ENCODE measurements around the gene FCMR.

Gene FCMR

DNA sequence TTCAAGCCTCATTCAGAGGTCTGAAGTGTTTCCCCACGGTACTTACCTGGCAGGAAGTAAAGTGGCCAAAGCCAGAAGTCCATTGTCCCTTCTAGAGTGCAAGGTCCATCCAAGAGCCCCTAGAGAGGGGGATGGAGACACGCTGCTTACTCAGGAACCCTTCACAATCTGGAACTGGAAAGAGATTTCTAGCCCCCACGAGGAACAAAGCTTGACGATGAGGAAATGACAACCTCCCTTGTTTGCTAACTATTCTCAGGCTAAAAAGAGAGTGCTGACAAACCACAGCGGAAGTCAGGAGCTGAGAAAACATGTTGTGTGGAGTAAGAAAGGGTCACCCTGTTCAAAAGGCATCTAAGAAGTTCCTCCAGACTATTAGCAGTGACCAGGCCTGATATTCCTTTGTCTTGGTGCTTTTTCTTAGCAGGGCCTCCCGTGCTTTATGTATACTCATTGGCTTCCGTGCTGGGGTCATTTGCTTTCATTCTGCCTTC lies at the start of gene FCMR:
TSS of gene FCMR (minus strand) at position 170 of the 494 bp plus-strand sequence. CDS start at position 83, 87 bp downstream.
- peak; percentile 31 for DNase-seq

GRCh38 chr1:206971029-206971655 lies 49.4 kb upstream of the FCMR start:
- DNase-seq, result no peak

GRCh38 chr1:206970446-206970845 lies 48.7 kb upstream of the FCMR start, which contains the start of gene FCAMR:
TSS of gene FCAMR (minus strand) at chr1:206970460. CDS start at chr1:206970125, 335 bp downstream.
- DNase-seq, result no peak

- DNase-seq, result no peak
Measured at GRCh38 chr1:206969090-206969489, 47.3 kb upstream of the FCMR start.

- peak; percentile 2 for DNase-seq
Measured at GRCh38 chr1:206967096-206967849, 45.5 kb upstream of the FCMR start.

DNA sequence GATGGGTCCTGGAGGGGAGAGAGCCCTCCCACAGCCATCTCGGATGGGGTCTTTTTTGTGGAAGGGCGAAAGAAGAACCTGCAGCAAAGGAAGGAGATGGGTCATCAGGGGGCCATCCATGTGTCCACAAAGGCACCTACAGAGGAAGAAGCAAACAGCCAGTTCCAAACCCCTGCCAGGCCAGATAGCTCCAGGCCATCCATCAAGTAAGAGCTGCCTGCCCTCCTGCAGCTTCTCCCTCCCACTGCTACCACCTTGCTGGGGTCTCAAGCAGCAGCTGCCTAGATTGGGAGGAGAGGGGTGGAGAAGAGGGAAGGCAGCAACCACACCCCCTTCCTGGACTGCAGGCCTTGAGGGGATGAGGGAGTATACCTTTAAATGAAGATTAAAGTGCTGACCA lies 44.0 kb upstream of the FCMR start:
- no peak for DNase-seq

DNA sequence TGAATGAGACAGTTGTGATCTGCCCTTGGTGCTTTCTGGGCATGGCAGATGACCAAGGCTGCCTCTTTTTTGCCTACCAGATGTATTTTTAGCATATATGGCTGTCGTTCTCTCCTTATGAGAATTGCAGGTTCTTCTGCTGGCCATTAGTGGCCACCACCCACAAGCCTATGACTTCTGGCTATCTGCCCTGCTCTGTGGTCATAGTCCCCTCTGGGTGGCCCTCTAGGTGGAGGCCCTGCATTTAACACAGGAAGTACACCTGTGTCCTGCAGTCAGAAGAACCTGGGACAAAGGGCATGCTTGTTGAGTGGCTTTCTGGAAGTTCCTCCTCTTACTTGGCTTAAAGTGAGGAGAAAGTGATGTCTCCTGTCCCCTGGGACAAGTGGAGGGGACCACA lies 42.0 kb upstream of the FCMR start:
- no peak for DNase-seq

DNA sequence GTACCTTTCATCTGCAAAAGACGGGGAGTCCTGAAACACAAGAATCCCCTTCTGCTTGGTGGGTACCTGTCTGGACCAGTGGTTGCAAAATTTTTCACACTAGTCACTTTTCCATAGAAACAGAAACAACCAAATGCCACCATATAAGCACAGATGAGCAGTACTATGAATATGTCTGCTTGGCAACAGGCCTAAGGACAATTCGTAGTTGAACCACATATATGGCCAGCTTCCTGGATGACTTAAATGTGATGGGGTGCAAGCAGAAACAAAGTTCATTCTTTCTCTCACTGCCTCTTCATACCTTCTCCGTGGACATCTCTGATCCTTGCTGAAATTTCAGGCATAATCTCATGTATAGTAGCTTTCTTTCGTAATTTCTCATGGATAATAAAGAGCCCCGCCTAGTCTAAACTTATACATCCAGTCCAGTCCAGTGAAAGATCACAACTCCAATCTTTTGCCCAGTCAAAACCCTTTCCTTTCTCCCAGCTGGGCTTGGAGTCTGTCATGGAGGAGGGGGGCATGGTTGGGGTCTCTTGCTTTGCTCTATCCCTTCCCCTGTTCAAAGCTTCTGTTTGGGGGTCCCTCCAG lies 41.5 kb upstream of the FCMR start:
- no peak for DNase-seq

GRCh38 chr1:206962272-206962671 lies 40.5 kb upstream of the FCMR start:
- DNase-seq, result no peak

- DNase-seq, result no peak
Measured at GRCh38 chr1:206961668-206962067, 39.9 kb upstream of the FCMR start.

DNA sequence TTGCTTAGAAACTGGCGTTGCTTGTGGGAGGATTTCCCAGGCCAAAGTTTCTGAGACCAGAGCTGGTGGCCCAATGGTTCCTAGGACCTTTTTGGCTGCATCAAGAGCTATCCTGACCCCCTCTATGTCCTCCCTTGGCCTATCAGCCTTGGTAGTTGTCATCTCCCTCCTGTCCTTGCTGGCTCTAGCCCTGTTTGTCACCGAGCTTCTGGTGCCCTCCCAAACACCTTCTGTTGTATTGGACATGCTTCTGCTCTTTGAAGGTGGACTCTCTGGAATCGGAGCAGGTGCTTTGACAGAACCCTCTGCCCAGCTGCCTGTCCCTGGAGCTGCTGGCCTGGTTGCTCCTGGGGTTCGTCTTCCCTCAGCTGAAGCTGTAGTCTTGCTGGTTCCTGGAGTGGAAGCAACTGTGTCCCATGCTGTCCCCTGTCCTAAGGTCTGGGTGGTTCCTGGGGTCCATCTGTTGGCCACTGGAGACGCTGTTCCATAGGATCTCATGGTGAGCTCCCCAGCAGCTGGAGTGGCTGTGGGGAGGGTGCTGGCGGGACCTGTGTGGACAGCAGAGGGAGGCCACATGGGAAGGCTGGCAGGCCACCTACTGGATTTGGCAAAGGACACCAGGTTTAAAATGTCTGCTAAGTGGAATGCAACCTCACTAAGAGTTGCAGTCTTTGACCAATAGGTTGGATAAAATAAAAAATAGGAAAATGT lies 39.1 kb upstream of the FCMR start:
- no peak for DNase-seq

- DNase-seq, result no peak
Measured at GRCh38 chr1:206958144-206958543, 36.4 kb upstream of the FCMR start.

DNA sequence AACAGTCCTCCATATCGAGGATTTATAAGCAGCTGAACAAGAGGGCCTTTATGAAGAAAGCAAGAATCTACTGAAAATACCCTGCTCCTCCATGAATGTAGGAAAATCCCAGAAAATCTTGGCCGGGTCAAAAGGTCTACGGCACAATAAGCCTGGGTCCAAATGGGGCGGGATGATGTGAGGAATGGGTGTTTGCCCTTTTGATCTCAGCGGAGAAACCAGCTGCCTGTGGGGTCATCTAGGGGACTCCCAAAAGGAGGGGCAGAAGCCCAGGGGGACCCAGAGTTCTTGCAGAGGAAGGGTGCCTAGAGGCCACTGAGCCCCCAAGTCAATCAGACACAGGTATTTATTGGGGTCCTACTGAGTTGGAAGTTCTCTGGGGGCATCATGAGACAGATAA lies 35.9 kb upstream of the FCMR start:
- no peak for DNase-seq

DNA sequence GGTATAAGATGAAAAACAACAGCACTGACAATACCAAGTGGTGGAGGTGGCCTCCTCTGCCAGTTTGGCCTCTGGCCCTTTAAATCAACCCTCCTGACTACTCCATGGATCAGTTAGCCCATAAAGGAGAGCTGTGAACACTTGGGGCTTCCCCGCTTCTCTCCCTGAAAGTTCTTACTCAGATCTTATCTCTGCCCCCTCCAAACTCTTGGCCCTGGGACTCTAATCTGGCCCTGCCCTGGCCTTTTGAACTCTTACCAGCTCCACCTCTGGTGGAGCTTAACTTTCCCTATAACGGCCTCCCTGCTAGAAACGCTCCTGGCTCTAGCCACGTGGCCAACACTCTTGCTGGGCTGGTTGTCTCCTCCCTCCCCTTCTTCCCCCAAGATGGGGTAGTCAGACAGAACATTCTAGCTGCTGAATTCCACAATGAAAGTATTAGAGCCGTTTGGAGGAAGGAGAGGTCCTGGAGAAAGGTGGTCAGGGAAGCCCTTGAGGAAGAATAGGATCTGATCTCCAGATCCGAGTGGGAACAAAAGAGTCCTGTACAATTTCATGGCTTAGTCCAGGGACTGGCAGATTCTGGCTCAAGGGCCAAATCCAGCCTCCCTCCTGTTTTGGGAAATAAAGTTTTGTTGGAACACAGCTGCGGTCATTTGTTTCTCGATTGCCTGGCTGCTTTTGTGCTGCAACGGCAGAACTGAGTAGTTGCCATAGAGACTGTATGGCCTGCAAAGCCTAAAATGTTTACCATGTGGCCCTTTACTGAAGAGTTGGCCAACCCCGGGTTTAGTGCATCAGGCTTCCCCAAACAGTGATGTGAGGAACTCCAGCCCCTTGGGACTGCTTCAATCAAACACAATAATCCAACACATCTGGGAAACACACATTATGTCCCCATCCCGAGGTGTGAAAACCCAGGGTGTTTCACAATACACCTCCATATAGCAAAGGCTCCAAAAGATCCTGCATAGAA lies 34.0 kb upstream of the FCMR start:
- DNase-seq, result no peak

GRCh38 chr1:206954459-206955342 lies 33.0 kb upstream of the FCMR start:
- no peak for DNase-seq

GRCh38 chr1:206953626-206954025 lies 31.9 kb upstream of the FCMR start:
- DNase-seq, result no peak

GRCh38 chr1:206953126-206953525 lies 31.4 kb upstream of the FCMR start:
- DNase-seq, result no peak

DNA sequence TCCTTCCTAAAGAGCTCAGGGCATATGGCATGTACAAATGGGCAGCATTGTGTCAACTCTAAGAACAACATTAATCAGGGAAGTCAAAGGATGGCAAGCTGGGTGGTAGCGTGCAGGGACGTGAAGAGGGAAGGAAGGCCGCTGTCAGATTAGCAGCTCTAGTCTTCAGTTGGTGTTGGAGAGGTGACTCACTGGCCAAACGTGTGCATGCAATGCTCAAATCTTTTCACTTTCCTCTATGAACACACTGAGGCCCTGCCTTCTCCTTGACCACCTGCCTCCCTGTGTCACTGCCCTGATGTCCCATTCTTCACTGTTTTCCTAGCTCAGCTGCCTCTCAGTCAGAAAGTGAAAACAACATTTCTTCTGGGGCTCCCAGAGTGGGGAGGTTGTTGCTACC lies 30.4 kb upstream of the FCMR start:
- no peak for DNase-seq

DNA sequence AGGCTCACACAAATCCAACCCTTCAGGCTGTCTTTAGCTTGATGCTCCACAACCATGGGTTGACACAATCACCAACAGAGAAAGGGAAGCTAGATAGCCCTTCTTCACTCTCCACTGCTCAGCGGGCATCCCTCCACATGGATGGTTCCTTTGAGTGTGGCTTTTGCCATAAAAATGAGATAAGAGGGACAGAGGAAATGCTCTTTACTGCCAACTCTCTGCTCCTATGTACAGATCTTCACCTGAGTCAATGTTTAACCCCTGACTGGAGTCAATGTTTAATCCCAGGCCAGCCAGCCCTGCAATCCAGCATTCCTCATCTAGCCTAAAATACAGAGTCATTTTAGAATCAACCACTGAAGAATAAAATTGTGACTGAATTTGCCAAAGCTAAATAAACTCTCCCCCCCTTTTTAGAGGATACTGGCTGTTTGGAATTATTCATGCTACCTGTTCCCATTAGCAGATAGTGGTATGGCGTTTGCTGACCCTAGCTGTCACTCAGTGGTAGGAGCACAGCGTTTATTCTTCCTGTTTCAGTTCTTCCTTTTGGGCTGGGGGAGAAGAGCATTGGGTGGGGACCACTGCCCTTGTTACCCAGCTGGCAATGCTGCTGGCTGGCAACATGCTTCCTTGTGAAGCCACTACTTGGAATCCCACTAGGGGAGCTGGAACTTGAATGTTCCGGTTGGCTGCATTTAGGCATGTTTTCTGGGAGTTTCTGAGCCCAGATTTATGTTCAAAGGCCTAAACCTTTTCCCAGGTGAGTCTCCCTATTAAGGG lies 29.8 kb upstream of the FCMR start:
- DNase-seq, result no peak

DNA sequence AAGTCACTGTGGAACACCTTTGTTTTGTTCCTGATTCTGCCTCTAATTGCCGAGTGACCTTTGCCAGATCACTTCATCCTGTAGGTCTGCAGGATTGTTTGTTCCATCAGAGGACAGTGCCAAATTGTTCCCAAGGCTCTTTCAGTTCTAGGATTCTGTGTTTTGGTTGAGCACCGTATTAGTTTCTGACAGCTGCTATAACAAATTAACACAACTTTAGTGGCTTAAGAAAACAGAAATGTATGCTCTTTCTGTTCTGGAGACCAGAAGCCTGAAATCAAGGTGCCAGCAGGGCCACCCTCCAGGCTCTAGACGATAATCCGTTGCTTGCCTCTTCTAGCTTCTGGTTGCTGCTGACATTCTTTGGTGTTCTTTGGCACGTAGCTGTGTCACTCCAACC lies 27.9 kb upstream of the FCMR start:
- no peak for DNase-seq

All from NCI-H510A treated with DMSO at 0.1 percent for 48 hours (cell line).